SK-N-SH (cell line): Measurements from ENCODE around the gene ITK.

Source experiments
- FOXM1 ChIP-seq: IDR thresholded peaks from 2 replicates; pipeline ENCODE4 v1.4.0; 2012; ENCODE audit warnings: low read depth, mild to moderate bottlenecking
- MEF2A ChIP-seq: IDR thresholded peaks from 2 replicates; pipeline ENCODE4 v1.4.0; 2012; ENCODE audit warnings: low read depth, borderline replicate concordance
- TF ChIP-seq, protein P1 (sequence below): fragments of 200-600 bp; sonication (generic); IDR thresholded peaks from 2 replicates; pipeline ENCODE4 v1.6.1; 2017; ENCODE audit warnings: antibody characterized with exemption, mild to moderate bottlenecking, moderate library complexity
- TF ChIP-seq, protein P2 (sequence below): IDR thresholded peaks from 2 replicates; pipeline ENCODE4 v1.4.0; 2012; ENCODE audit warnings: low read depth, borderline replicate concordance

DNA sequence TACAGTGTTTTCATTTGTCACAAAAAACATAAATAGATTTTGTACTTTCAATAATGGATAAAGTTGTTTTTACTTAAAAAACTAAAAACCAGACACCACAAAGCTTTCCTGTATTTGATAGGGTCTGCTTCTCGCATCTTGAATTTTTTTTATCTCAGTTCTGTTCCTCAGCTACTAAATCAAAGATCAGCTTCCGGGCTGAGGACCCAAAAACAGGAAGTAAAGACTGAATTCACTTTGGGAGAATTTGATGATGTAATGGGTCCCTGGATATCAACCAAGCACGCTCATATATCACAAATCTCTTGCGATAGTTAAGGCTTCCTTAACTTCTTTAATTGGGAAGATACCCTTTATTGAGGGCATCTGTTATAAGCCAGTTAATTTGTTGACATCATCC, 24.1 kb downstream of the ITK start:
- TF ChIP-seq, protein P1, sequence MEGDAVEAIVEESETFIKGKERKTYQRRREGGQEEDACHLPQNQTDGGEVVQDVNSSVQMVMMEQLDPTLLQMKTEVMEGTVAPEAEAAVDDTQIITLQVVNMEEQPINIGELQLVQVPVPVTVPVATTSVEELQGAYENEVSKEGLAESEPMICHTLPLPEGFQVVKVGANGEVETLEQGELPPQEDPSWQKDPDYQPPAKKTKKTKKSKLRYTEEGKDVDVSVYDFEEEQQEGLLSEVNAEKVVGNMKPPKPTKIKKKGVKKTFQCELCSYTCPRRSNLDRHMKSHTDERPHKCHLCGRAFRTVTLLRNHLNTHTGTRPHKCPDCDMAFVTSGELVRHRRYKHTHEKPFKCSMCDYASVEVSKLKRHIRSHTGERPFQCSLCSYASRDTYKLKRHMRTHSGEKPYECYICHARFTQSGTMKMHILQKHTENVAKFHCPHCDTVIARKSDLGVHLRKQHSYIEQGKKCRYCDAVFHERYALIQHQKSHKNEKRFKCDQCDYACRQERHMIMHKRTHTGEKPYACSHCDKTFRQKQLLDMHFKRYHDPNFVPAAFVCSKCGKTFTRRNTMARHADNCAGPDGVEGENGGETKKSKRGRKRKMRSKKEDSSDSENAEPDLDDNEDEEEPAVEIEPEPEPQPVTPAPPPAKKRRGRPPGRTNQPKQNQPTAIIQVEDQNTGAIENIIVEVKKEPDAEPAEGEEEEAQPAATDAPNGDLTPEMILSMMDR: no peak
- TF ChIP-seq FOXM1 (no peak), MEF2A (no peak)
- TF ChIP-seq, protein P2, sequence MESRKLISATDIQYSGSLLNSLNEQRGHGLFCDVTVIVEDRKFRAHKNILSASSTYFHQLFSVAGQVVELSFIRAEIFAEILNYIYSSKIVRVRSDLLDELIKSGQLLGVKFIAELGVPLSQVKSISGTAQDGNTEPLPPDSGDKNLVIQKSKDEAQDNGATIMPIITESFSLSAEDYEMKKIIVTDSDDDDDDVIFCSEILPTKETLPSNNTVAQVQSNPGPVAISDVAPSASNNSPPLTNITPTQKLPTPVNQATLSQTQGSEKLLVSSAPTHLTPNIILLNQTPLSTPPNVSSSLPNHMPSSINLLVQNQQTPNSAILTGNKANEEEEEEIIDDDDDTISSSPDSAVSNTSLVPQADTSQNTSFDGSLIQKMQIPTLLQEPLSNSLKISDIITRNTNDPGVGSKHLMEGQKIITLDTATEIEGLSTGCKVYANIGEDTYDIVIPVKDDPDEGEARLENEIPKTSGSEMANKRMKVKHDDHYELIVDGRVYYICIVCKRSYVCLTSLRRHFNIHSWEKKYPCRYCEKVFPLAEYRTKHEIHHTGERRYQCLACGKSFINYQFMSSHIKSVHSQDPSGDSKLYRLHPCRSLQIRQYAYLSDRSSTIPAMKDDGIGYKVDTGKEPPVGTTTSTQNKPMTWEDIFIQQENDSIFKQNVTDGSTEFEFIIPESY: no peak
